Anterior cingulate cortex (tissue), 58 donors: ENCODE results near the gene GLIPR2.
A peak's percentile ranks its signal among the peaks of the same experiment; 100 is the strongest.
"Not testable (repeated sequence)": the region's sequence is repeated elsewhere in the genome, so short reads cannot be mapped to it uniquely, and the experiment has no call there.

Experiments
- DNase-seq, 58 donors: peaks; one replicate each; lab custom pipeline; 2025; lab: John Stamatoyannopoulos, UW

GLIPR2 gene

GRCh38 chr9:36142510-36143244 lies 6.1 kb downstream of the GLIPR2 start:
- DNase-seq = peak in 13 of 58 donors; percentile 15 to 46 (median 28)

GRCh38 chr9:36143245-36143641 lies 6.7 kb downstream of the GLIPR2 start:
- no peak for DNase-seq

GRCh38 chr9:36144309-36145232 lies 8.0 kb downstream of the GLIPR2 start:
- no peak for DNase-seq

- no peak for DNase-seq
Observed at GRCh38 chr9:36145970-36146369, 9.4 kb downstream of the GLIPR2 start.

GRCh38 chr9:36146651-36147050 lies 10.1 kb downstream of the GLIPR2 start:
- no peak for DNase-seq

GRCh38 chr9:36147441-36148175 lies 11.1 kb downstream of the GLIPR2 start:
- no peak for DNase-seq

GRCh38 chr9:36148311-36149051 lies 11.9 kb downstream of the GLIPR2 start:
- DNase-seq = peak in 56 of 58 donors; percentile 29 to 100 (median 86)

GRCh38 chr9:36149197-36149596 lies 12.7 kb downstream of the GLIPR2 start:
- DNase-seq = peak in 6 of 58 donors; percentile 18 to 56 (median 29)

GRCh38 chr9:36150574-36151315 lies 14.2 kb downstream of the GLIPR2 start:
- DNase-seq = peak in 9 of 58 donors; percentile 14 to 29 (median 21)

GRCh38 chr9:36151316-36152210 lies 15.0 kb downstream of the GLIPR2 start:
- DNase-seq = peak in 4 of 58 donors; percentile 12 to 58 (median 20)

GRCh38 chr9:36152741-36153438 lies 16.4 kb downstream of the GLIPR2 start:
- no peak for DNase-seq

- DNase-seq = no peak
Observed at GRCh38 chr9:36153746-36154145, 17.2 kb downstream of the GLIPR2 start.

- peak in 30 of 58 donors; percentile 15 to 69 (median 34) for DNase-seq
Observed at GRCh38 chr9:36154331-36154952, 17.9 kb downstream of the GLIPR2 start.

- no peak for DNase-seq
Observed at GRCh38 chr9:36156116-36156515, 19.6 kb downstream of the GLIPR2 start.

GRCh38 chr9:36158122-36158521 lies 21.6 kb downstream of the GLIPR2 start:
- DNase-seq = no peak

GRCh38 chr9:36158917-36159316 lies 22.4 kb downstream of the GLIPR2 start:
- no peak for DNase-seq

- DNase-seq = not testable (repeated sequence)
Observed at GRCh38 chr9:36159509-36159908, 23.0 kb downstream of the GLIPR2 start.
